AG04450 (cell line): ENCODE results near the gene KHDRBS2. TPM values are rescaled to one million over a fixed set of nuclear protein-coding genes. Genes with fewer than 3 reads are reported as not detected.

Source experiments
- CTCF ChIA-PET: fragments of 300-600, 350-600 bp; formaldehyde crosslinking; extraction: SDS; loops from one replicate; lab custom pipeline; 2022; ENCODE audit warnings: antibody characterized with exemption, inconsistent platforms; lab: Charles Lee
- POLR2A ChIA-PET: fragments of 350-600 bp; formaldehyde crosslinking; extraction: SDS; loops from one replicate; lab custom pipeline; 2021; ENCODE audit warnings: antibody characterized with exemption, inconsistent platforms; lab: Yijun Ruan, JAX
- DNase-seq: peaks from one replicate; pipeline ENCODE4 v3.0.0-alpha.2; 2011; ENCODE audit warnings: low read depth, low spot score
- H3K27ac ChIP-seq: one replicate; pipeline ENCODE4 v1.5.1; 2012; ENCODE audit warnings: low read depth, low read length, control low read depth
- H3K27me3 ChIP-seq: one replicate; pipeline ENCODE4 v1.6.0; 2012; ENCODE audit warnings: low read length; ENCODE audit not compliant: control insufficient read depth, insufficient read depth
- H3K4me3 ChIP-seq: 2 replicates; pipeline ENCODE4 v1.5.1; 2011; ENCODE audit warnings: mild to moderate bottlenecking, low read depth, low read length, control low read depth
- H3K9me3 ChIP-seq: 2 replicates; pipeline ENCODE4 v1.5.1; 2012; ENCODE audit warnings: low read length; ENCODE audit not compliant: control insufficient read depth, insufficient read depth
- polyA plus RNA-seq: library from polyadenylated mRNA; depleted of rRNA; stranded (reverse); fragments of >200 nt; gene quantifications from 2 replicates; pipeline ENCODE4 v1.2.3, GENCODE V29; 2011
- TF ChIP-seq, protein P1 (sequence below): IDR thresholded peaks from 2 replicates; pipeline ENCODE4 v1.5.1; 2011; ENCODE audit warnings: low read depth, low read length, control low read depth, inconsistent platforms

The KHDRBS2 gene
- polyA plus RNA-seq, 1 experiment, result not detected

DNA sequence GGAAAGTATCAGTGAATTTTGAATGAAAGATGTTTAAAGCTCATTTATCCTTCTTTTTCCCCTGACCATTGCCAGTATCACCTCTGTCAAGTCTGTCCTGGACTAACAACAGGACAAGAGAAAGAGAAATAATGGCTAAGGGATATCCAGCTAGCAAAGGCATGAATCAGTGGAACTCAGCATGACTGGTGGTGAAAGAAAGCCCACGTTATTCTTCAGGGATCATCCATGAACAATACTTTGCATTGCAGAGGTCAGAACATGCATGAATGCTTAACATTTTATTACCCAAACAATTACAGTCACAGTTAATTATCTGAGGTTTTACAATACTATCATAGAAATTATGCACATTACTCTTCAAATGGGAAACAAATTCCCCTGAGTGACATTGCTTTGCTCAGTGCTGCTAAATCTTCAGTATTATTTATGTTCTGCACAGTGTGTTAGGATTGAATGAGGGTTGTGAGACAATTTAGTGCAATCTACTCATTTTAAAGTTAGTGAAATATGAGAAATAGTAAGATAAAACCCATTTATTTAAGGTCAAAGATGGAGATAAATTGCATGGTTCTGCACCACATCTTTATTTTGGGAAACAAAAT, 350.7 kb downstream of the KHDRBS2 start:
- POLR2A ChIA-PET, result no interaction called here

DNA sequence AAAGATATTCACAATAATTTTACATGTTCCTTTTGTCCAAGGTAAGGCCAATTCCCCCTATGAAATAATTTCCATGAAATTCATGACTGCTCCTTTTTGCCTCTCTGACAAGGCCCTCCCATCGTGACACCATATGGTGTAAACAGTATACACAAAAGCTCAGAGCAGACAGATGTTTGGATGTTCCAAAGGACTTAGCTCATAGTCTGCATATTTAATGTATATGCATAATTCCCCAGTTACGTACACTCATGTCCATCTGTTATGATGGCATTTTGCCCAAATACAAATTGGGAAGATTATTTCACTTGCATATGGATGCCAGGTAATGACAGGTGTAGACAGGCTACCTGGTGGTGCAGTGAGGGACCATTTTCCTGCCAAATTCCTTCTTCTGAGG, 376.5 kb downstream of the KHDRBS2 start:
- CTCF ChIA-PET, result no interaction called here

More for the DNA sequence above, 350.7 kb downstream of the KHDRBS2 start:
- no peak overlapping the region for H3K27ac ChIP-seq
- no peak for DNase-seq
- TF ChIP-seq, protein P1, sequence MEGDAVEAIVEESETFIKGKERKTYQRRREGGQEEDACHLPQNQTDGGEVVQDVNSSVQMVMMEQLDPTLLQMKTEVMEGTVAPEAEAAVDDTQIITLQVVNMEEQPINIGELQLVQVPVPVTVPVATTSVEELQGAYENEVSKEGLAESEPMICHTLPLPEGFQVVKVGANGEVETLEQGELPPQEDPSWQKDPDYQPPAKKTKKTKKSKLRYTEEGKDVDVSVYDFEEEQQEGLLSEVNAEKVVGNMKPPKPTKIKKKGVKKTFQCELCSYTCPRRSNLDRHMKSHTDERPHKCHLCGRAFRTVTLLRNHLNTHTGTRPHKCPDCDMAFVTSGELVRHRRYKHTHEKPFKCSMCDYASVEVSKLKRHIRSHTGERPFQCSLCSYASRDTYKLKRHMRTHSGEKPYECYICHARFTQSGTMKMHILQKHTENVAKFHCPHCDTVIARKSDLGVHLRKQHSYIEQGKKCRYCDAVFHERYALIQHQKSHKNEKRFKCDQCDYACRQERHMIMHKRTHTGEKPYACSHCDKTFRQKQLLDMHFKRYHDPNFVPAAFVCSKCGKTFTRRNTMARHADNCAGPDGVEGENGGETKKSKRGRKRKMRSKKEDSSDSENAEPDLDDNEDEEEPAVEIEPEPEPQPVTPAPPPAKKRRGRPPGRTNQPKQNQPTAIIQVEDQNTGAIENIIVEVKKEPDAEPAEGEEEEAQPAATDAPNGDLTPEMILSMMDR, result no peak
- H3K4me3 ChIP-seq, result no peak overlapping the region
- peaks cover 6% of the 10 kb centered on the region for H3K9me3 ChIP-seq
- no peaks in the 10 kb centered on the region for H3K27me3 ChIP-seq
- CTCF ChIA-PET, result no interaction called here

DNA sequence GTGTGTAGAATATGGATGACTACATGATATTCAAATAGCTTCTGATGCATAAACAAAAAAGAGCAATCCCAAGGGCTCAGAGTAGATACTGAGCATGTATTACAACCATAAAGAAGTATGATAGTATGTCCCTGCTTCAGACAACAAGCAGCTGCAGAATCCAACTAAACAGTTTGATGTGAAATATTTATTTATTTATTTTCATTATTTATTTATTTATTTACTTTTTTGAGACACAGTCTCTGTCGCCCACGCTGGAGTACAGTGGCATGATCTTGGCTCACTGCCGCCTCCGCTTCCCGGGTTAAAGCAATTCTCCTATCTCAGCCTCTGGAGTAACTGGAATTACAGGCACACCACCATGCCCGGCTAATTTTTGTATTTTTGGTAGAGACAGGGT, 384.3 kb downstream of the KHDRBS2 start:
- Histone ChIP-seq H3K4me3 (no peak overlapping the region), H3K9me3 (peaks cover 3% of the 10 kb centered on the region), H3K27me3 (no peaks in the 10 kb centered on the region), H3K27ac (no peak overlapping the region)
- POLR2A ChIA-PET, result no interaction called here
- DNase-seq, result no peak
- CTCF ChIA-PET, result no interaction called here
- TF ChIP-seq, protein P1, result no peak

More for the DNA sequence above, 376.5 kb downstream of the KHDRBS2 start:
- POLR2A ChIA-PET, result no interaction called here
- Histone ChIP-seq H3K9me3 (peaks cover 4% of the 10 kb centered on the region), H3K4me3 (no peak overlapping the region), H3K27ac (no peak overlapping the region), H3K27me3 (no peaks in the 10 kb centered on the region)
- DNase-seq, result no peak
- TF ChIP-seq, protein P1, result no peak

DNA sequence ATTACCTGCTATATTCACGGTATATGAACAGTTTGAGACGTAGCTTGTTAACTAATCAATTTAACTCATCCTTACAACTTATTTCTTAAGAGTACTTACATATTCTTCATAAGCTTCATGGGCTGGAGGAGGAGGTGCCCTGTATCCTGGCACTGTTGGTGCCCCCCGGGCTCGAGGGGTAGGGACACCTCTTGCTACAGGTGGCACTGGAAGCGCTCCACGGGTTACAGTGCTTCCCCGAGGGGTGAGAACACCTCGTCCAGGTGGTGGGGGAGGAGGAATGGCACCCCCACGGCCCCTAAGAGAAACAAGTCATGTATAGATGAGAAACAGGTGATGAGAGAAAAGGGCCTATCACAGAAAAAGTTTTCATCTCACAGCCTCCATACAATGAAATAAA, 391.5 kb downstream of the KHDRBS2 start:
- POLR2A ChIA-PET, result no interaction called here
- Histone ChIP-seq H3K27me3 (no peaks in the 10 kb centered on the region), H3K9me3 (peaks cover 4% of the 10 kb centered on the region), H3K27ac (no peak overlapping the region), H3K4me3 (no peak overlapping the region)
- CTCF ChIA-PET, result no interaction called here
- TF ChIP-seq, protein P1, result no peak
- no peak for DNase-seq

DNA sequence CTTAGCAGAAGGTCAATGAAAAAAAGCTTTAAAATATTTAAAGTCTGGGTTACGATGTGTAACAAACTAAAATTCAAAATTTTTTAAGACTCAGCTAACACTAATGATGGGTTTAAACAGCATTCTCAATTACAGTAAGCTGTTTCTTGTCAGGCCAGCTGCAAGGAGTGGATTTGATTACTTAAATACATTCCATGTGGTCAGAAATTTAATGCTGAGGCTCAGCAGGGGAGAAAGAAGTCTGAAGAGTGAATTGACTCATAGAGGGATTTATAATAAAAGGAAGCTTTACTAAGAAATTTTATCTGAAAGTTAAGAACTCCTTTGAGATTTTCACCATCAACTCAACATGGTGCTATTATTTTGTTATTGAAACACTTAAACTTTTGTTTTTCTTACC, 398.6 kb downstream of the KHDRBS2 start:
- ChIA-PET CTCF (no interaction called here), POLR2A (no interaction called here)
- Histone ChIP-seq H3K4me3 (no peak overlapping the region), H3K9me3 (peaks cover 7% of the 10 kb centered on the region), H3K27me3 (no peaks in the 10 kb centered on the region), H3K27ac (no peak overlapping the region)
- no peak for DNase-seq
- TF ChIP-seq, protein P1, result no peak
